Cardiac muscle cell (in vitro differentiated cells and primary cell): ENCODE measurements around the gene CAT. TPM values are rescaled to one million over a fixed set of nuclear protein-coding genes. Genes with fewer than 3 reads are reported as not detected.

Source experiments
- DNase-seq, 2 donors: peaks; one replicate each; pipeline versions ENCODE4 v3.0.0 to v3.0.0-alpha.2; 2010 to 2017; ENCODE audit warnings: low read depth in 1 of 2, low spot score in 1 of 2
- H3K27ac ChIP-seq: fragments of 200-600 bp; sonication (generic); 2 replicates; pipeline ENCODE4 v1.5.1; 2016
- H3K27me3 ChIP-seq: fragments of 200-600 bp; sonication (generic); 2 replicates; pipeline ENCODE4 v1.6.0; 2016; ENCODE audit warnings: control low read depth
- H3K36me3 ChIP-seq: fragments of 200-600 bp; sonication (generic); 2 replicates; pipeline ENCODE4 v1.5.1; 2016; ENCODE audit warnings: control low read depth
- H3K4me1 ChIP-seq: fragments of 200-600 bp; sonication (generic); 2 replicates; pipeline ENCODE4 v1.8.1; 2017; ENCODE audit warnings: low read depth, mild to moderate bottlenecking, mixed run types
- H3K4me3 ChIP-seq: fragments of 200-600 bp; sonication (generic); 2 replicates; pipeline ENCODE4 v1.5.1; 2016; ENCODE audit warnings: mild to moderate bottlenecking
- H3K9me3 ChIP-seq: fragments of 200-600 bp; sonication (generic); 2 replicates; pipeline ENCODE4 v1.5.1; 2017; ENCODE audit warnings: low read depth, mild to moderate bottlenecking, control low read depth
- polyA plus RNA-seq: library from polyadenylated mRNA; unstranded; fragments of >200 nt; fragmentation: Nextera tagmentation; extraction: Ambion mirVana; gene quantifications from 2 replicates; pipeline ENCODE4 v1.2.1, GENCODE V29; 2016
- total RNA-seq: library from RNA; depleted of rRNA; stranded (reverse); fragments of >200 nt; gene quantifications from 2 replicates; pipeline ENCODE4 v1.2.3, GENCODE V29; 2016
- TF ChIP-seq, protein P1 (sequence below): IDR thresholded peaks from 2 replicates; pipeline ENCODE4 v1.5.1; 2012; ENCODE audit warnings: low read depth, mild to moderate bottlenecking, low read length

Gene CAT
- total and polyA plus RNA-seq, 2 experiments from 2014 or later = 27.1 to 50.1 TPM

DNA sequence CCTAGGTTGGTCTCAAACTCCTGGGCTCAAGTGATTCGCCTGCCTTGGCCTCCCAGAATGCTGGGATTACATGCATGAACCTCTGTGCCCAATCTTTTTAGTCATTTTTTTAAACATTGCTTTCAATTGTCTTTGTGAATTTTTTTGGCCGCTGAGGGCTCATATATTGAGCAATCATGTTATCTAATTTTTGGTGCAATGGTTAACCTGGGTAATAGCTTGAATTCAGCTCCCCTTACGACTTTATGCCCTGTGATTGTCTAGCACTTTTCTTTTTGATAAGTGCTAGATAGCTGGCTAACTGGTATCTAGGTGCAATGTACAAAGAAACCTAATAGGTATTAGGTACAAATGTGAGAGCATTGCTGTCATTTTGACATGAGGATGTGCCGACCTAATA, 35.3 kb upstream of the CAT start:
- Histone ChIP-seq H3K4me1 (no peaks in the 10 kb centered on the region), H3K27ac (no peak overlapping the region), H3K36me3 (no peaks in the 10 kb centered on the region), H3K4me3 (no peak overlapping the region), H3K9me3 (no peaks in the 10 kb centered on the region), H3K27me3 (no peaks in the 10 kb centered on the region)
- no peak for DNase-seq
- TF ChIP-seq, protein P1, sequence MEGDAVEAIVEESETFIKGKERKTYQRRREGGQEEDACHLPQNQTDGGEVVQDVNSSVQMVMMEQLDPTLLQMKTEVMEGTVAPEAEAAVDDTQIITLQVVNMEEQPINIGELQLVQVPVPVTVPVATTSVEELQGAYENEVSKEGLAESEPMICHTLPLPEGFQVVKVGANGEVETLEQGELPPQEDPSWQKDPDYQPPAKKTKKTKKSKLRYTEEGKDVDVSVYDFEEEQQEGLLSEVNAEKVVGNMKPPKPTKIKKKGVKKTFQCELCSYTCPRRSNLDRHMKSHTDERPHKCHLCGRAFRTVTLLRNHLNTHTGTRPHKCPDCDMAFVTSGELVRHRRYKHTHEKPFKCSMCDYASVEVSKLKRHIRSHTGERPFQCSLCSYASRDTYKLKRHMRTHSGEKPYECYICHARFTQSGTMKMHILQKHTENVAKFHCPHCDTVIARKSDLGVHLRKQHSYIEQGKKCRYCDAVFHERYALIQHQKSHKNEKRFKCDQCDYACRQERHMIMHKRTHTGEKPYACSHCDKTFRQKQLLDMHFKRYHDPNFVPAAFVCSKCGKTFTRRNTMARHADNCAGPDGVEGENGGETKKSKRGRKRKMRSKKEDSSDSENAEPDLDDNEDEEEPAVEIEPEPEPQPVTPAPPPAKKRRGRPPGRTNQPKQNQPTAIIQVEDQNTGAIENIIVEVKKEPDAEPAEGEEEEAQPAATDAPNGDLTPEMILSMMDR = no peak

DNA sequence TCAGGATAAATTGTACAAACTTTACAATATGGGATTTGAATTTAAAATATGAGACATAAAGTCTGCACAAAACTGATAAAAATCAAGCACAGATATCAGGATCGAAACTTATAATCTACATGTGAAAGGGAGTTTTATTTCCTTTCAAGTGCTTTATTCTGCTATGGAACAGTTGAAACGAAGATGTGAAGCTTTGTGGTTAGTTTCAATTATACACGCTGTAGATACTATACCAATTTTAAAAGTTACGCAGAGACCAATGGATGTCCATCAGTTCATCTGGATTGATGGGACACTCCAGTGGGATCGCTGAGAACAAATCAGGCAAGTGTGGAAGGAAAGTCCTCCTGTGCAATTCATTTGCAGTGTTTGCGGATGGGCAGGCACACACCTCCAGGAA, 34.5 kb upstream of the CAT start:
- H3K36me3 ChIP-seq = no peaks in the 10 kb centered on the region
- H3K4me3 ChIP-seq = no peak overlapping the region
- TF ChIP-seq, protein P1 = no peak
- no peaks in the 10 kb centered on the region for H3K27me3 ChIP-seq
- no peaks in the 10 kb centered on the region for H3K9me3 ChIP-seq
- DNase-seq = no peak
- H3K4me1 ChIP-seq = no peaks in the 10 kb centered on the region
- H3K27ac ChIP-seq = no peak overlapping the region

DNA sequence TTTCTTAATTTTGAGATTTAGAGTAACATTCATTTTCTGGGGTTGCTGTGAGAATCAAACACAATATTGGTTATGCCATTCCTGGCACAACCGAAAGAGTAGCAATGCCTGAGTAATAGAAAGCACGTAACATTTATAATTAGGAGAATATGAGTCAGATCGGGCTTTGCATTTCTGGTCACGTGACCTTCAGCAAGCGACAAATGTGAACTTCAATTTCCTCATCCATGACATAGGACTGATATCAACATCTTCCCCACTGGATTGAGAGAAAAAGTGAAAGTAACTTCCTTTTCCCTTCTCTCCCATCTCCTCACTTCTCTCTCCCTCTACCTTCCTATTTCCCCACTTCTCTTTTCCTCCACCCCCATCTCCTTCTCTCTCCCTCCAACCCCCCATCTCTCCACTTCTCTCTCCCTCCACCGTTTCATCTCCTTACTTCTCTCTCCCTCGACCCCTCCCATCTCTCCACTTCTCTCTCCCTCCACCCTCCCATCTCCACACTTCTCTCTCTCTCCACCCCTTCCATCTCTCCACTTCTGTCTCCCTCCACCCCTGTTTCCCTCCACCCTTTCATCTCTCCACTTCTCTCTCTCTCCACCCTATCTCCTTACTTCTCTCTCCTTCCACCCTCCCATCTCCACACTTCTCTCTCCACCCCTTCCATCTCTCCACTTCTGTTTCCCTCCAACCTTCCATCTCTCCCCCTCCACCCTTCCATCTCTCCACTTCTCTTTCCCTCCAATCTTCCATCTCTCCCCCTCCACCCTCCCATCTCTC, 33.5 kb upstream of the CAT start:
- DNase-seq = peak in 1 of 2 donors; percentile 23
- Histone ChIP-seq H3K9me3 (no peaks in the 10 kb centered on the region), H3K27me3 (no peaks in the 10 kb centered on the region), H3K4me3 (no peak overlapping the region), H3K36me3 (no peaks in the 10 kb centered on the region), H3K4me1 (no peaks in the 10 kb centered on the region), H3K27ac (no peak overlapping the region)
- TF ChIP-seq, protein P1 = no peak

DNA sequence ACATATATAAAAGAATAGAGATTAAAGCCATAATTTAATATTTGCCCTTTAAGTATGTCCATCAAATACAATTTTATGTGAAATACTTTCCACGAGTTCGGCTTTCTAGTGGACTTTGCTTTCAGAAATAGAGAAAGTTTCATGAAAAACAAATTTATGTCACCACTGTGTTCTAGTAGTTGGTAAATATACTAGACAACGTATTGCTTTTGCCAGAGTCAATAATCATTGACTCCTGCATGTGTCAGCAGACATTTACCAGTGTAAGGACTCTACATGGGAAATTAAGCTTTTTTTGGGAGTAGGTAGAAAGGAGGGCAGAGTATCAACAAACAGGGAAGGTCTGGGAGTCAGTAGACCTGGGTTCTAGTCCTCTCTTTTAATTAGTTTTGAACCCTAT, 32.3 kb upstream of the CAT start:
- no peaks in the 10 kb centered on the region for H3K36me3 ChIP-seq
- H3K4me1 ChIP-seq = no peaks in the 10 kb centered on the region
- DNase-seq = no peak
- H3K4me3 ChIP-seq = no peak overlapping the region
- H3K9me3 ChIP-seq = no peaks in the 10 kb centered on the region
- H3K27ac ChIP-seq = no peak overlapping the region
- TF ChIP-seq, protein P1 = no peak
- H3K27me3 ChIP-seq = no peaks in the 10 kb centered on the region

DNA sequence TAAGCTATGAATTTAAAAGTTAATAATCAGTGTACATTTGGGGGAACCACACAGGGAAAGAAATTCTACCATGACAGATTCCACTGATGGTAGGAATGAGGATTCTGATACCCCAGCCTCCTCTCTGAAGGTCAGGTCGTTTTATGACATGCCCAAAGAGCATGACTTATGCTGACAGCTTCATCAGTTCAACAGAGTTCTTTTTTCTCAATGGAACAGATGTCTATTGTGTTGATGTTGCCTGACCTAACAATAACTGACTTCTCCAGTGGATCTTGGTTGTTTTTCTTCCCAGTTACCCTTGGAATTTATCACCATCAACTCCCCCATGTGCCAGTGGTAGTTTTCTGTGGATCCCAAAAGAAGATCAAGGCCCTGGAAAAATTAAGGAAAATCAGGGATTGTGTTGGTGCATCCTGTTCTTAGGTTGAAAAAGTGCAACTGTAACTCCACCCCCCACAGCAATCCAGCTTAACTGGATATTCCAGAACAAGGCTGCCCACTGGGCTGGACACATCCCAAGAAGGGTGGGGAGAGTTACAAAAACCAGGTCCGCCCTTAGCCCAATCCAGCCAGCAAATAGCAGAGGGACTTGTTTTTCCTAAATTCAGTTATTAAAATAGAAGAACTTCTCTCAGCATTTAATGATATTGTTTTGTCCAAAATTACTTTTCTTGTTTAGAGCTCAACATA, 31.5 kb upstream of the CAT start:
- Histone ChIP-seq H3K9me3 (no peaks in the 10 kb centered on the region), H3K4me3 (no peak overlapping the region), H3K36me3 (no peaks in the 10 kb centered on the region), H3K27me3 (no peaks in the 10 kb centered on the region), H3K4me1 (no peaks in the 10 kb centered on the region), H3K27ac (no peak overlapping the region)
- TF ChIP-seq, protein P1 = no peak
- no peak for DNase-seq
